Liver (tissue), 9 donors: Measurements from ENCODE around the gene DIDO1. TPM values are rescaled to one million over a fixed set of nuclear protein-coding genes. Genes with fewer than 3 reads are reported as not detected.

Experiments used
- DNase-seq: peaks from one replicate; pipeline ENCODE4 v3.0.0-alpha.2; 2017; ENCODE audit warnings: low spot score
- H3K27ac ChIP-seq, 2 donors: one replicate each; pipeline ENCODE4 v1.7.0; 2013; ENCODE audit warnings: inconsistent platforms in 2 of 2, low read length in 2 of 2, control low read depth in 1 of 2, low read depth in 1 of 2, mild to moderate bottlenecking in 1 of 2
- H3K27me3 ChIP-seq, 4 donors: one replicate each; pipeline versions ENCODE4 v1.6.1 to v1.7.0; 2013; ENCODE audit warnings: low read length in 3 of 4, inconsistent platforms in 1 of 4, mild to moderate bottlenecking in 1 of 4, moderate library complexity in 1 of 4; ENCODE audit not compliant: control insufficient read depth in 4 of 4, insufficient read depth in 4 of 4
- H3K36me3 ChIP-seq, 4 donors: one replicate each; pipeline versions ENCODE4 v1.6.1 to v1.7.0; 2013; ENCODE audit warnings: low read length in 3 of 4, mild to moderate bottlenecking in 3 of 4, low read depth in 1 of 4, moderate library complexity in 1 of 4; ENCODE audit not compliant: control insufficient read depth in 4 of 4, insufficient read depth in 3 of 4
- H3K4me1 ChIP-seq, 4 donors: one replicate each; pipeline versions ENCODE4 v1.6.1 to v1.7.0; 2013; ENCODE audit warnings: low read length in 3 of 4, mild to moderate bottlenecking in 3 of 4, moderate library complexity in 1 of 4; ENCODE audit not compliant: control insufficient read depth in 4 of 4, insufficient read depth in 4 of 4
- H3K4me3 ChIP-seq, 3 donors: one replicate each; pipeline versions ENCODE4 v1.6.1 to v1.7.0; 2013; ENCODE audit warnings: low read length in 3 of 3, control low read depth in 1 of 3, low read depth in 1 of 3, mild to moderate bottlenecking in 1 of 3
- H3K9ac ChIP-seq, 2 donors: one replicate each; pipeline ENCODE4 v1.7.0; 2013; ENCODE audit warnings: low read length in 2 of 2, mild to moderate bottlenecking in 2 of 2, moderate library complexity in 2 of 2, control low read depth in 1 of 2, low read depth in 1 of 2
- H3K9me3 ChIP-seq, 4 donors: one replicate each; pipeline versions ENCODE4 v1.6.1 to v1.7.0; 2013; ENCODE audit warnings: low read length in 3 of 4; ENCODE audit not compliant: control insufficient read depth in 4 of 4
- EGR1 ChIP-seq, 2 donors: IDR thresholded peaks; 2 replicates each; pipeline ENCODE4 v1.6.1; 2016 to 2018; ENCODE audit warnings: antibody characterized with exemption in 2 of 2, low read depth in 2 of 2
- FOXA1 ChIP-seq: IDR thresholded peaks from 2 replicates; pipeline ENCODE4 v1.6.1; 2016; ENCODE audit warnings: antibody characterized with exemption
- FOXA2 ChIP-seq: IDR thresholded peaks from 2 replicates; pipeline ENCODE4 v1.6.1; 2016; ENCODE audit warnings: antibody characterized with exemption
- GABPA ChIP-seq, 2 donors: IDR thresholded peaks in 1 of 2; conservative IDR thresholded peaks in 1 of 2; 2 replicates each; pipeline ENCODE4 v1.6.1; 2016; ENCODE audit warnings: antibody characterized with exemption in 2 of 2, mild to moderate bottlenecking in 1 of 2, moderate library complexity in 1 of 2
- HNF4A ChIP-seq, 2 donors: conservative IDR thresholded peaks; 2 replicates each; pipeline ENCODE4 v1.6.1; 2016; ENCODE audit warnings: antibody characterized with exemption in 2 of 2, mild to moderate bottlenecking in 2 of 2
- HNF4G ChIP-seq: IDR thresholded peaks from 2 replicates; pipeline ENCODE4 v1.6.1; 2016; ENCODE audit warnings: antibody characterized with exemption
- JUND ChIP-seq, 2 donors: IDR thresholded peaks; 2 replicates each; pipeline ENCODE4 v1.6.1; 2016; ENCODE audit warnings: antibody characterized with exemption in 2 of 2
- MAX ChIP-seq: IDR thresholded peaks from 2 replicates; pipeline ENCODE4 v1.6.1; 2016; ENCODE audit warnings: antibody characterized with exemption
- NR2F2 ChIP-seq: IDR thresholded peaks from 2 replicates; pipeline ENCODE4 v1.6.1; 2016; ENCODE audit warnings: antibody characterized with exemption
- RAD21 ChIP-seq, 2 donors: IDR thresholded peaks; 2 replicates each; pipeline ENCODE4 v1.6.1; 2016; ENCODE audit warnings: antibody characterized with exemption in 2 of 2, mild to moderate bottlenecking in 2 of 2
- REST ChIP-seq: IDR thresholded peaks from 2 replicates; pipeline ENCODE4 v1.6.1; 2016; ENCODE audit warnings: antibody characterized with exemption, mild to moderate bottlenecking
- RXRA ChIP-seq, 2 donors: IDR thresholded peaks; 2 replicates each; pipeline ENCODE4 v1.6.1; 2017 to 2018; ENCODE audit warnings: antibody characterized with exemption in 2 of 2, mild to moderate bottlenecking in 1 of 2
- SP1 ChIP-seq: IDR thresholded peaks from 2 replicates; pipeline ENCODE4 v1.6.1; 2018; ENCODE audit warnings: antibody characterized with exemption, mild to moderate bottlenecking
- TAF1 ChIP-seq: conservative IDR thresholded peaks from 2 replicates; pipeline ENCODE4 v1.6.1; 2016; ENCODE audit warnings: antibody characterized with exemption, mild to moderate bottlenecking
- YY1 ChIP-seq: IDR thresholded peaks from 2 replicates; pipeline ENCODE4 v1.6.1; 2016; ENCODE audit warnings: antibody characterized with exemption, mild to moderate bottlenecking
- WGBS: extraction: QIAGEN DNeasy Blood & Tissue Kit; methylation state at CpG from one replicate; pipeline ENCODE4 v1.1.7; 2013; 5-methylcytosine and 5-hydroxymethylcytosine counted together
- polyA plus RNA-seq, 2 donors: library from polyadenylated mRNA; stranded (reverse) in 1 of 2; unstranded in 1 of 2; fragments of 200-250 nt in 1 of 2; fragments of >200 nt in 1 of 2; fragmentation: Nextera tagmentation in 1 of 2; extraction: Ambion mirVana in 1 of 2; gene quantifications; one replicate each; pipeline versions ENCODE4 v1.2.1 to v1.2.3, GENCODE V29; 2013 to 2015
- total RNA-seq, 2 donors: library from RNA; depleted of rRNA; stranded (reverse); fragments of >200 nt; gene quantifications; one replicate each; pipeline ENCODE4 v1.2.3, GENCODE V29; 2014
- TF ChIP-seq, protein P1 (sequence below): IDR thresholded peaks from 2 replicates; pipeline ENCODE4 v1.6.1; 2016; ENCODE audit warnings: antibody characterized with exemption
- TF ChIP-seq, protein P2 (sequence below): IDR thresholded peaks from 2 replicates; pipeline ENCODE4 v1.6.1; 2016; ENCODE audit warnings: antibody characterized with exemption
- TF ChIP-seq, protein P3 (sequence below): fragments of 150-350 bp; IDR thresholded peaks from 2 replicates; pipeline ENCODE4 v1.5.1; 2017; ENCODE audit warnings: improper control_type of control experiment, low read depth, low read length; ENCODE audit not compliant: missing input control
- donor health status: healthy.
- donor health status: healthy.
- donor health status: healthy.
- donor health status: healthy.
- donor health status: healthy.

Gene DIDO1
- total and polyA plus RNA-seq, 4 donors: 10.1 to 43.1 (median 17.4) TPM

- H3K27ac ChIP-seq: no peak overlapping the region
- DNase-seq: no peak
- peaks cover 10 to 55% (median 46%) of the 10 kb centered on the region in 4 donors for H3K4me1 ChIP-seq
- peaks cover 5 to 30% (median 20%) of the 10 kb centered on the region in 4 donors for H3K36me3 ChIP-seq
- H3K9ac ChIP-seq: no peak overlapping the region
- H3K4me3 ChIP-seq: no peak overlapping the region
- 61% methylated on average over 8 of the region's 8 CpGs for WGBS
- H3K27me3 ChIP-seq: no peaks in the 10 kb centered on the region
- TF ChIP-seq RAD21 (IDR thresholded peaks at IDR 0.05): no peak
- TF ChIP-seq RXRA (IDR thresholded peaks at IDR 0.05): no peak
- TF ChIP-seq JUND (IDR thresholded peaks at IDR 0.05): no peak
- TF ChIP-seq HNF4A (conservative IDR thresholded peaks at IDR 0.05): no peak
- TF ChIP-seq YY1: no peak
- TF ChIP-seq SP1: no peak
- TF ChIP-seq EGR1 (IDR thresholded peaks at IDR 0.05; ENCODE audit: low read depth in 2 of 2): no peak
- no peaks in the 10 kb centered on the region for H3K9me3 ChIP-seq
These were observed 11.3 kb downstream of the DIDO1 start for GRCh38 chr20:62914970-62915457.

GRCh38 chr20:62914436-62914835 is 11.9 kb downstream of the DIDO1 start:
- H3K4me3 ChIP-seq: no peak overlapping the region
- 91% methylated on average over 9 of the region's 9 CpGs for WGBS
- no peaks in the 10 kb centered on the region for H3K27me3 ChIP-seq
- no peaks in the 10 kb centered on the region for H3K9me3 ChIP-seq
- H3K4me1 ChIP-seq: peaks cover 5 to 52% (median 41%) of the 10 kb centered on the region in 4 donors
- peaks cover 6 to 34% (median 25%) of the 10 kb centered on the region in 4 donors for H3K36me3 ChIP-seq
- DNase-seq: no peak
- no peak overlapping the region for H3K27ac ChIP-seq
- TF ChIP-seq, protein P1, sequence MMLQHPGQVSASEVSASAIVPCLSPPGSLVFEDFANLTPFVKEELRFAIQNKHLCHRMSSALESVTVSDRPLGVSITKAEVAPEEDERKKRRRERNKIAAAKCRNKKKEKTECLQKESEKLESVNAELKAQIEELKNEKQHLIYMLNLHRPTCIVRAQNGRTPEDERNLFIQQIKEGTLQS: no peak
- TF ChIP-seq SP1 (no peak), RXRA (IDR thresholded peaks at IDR 0.05) (no peak), JUND (IDR thresholded peaks at IDR 0.05) (no peak), NR2F2 (no peak), HNF4A (conservative IDR thresholded peaks at IDR 0.05) (no peak), FOXA1 (no peak), EGR1 (IDR thresholded peaks at IDR 0.05; ENCODE audit: low read depth in 2 of 2) (no peak), GABPA (IDR thresholded peaks at IDR 0.05 in 1 of 2, conservative IDR thresholded peaks at IDR 0.05 in 1 of 2) (no peak), MAX (no peak), YY1 (no peak), FOXA2 (no peak), TAF1 (no peak), REST (no peak), HNF4G (no peak), RAD21 (IDR thresholded peaks at IDR 0.05) (no peak)
- TF ChIP-seq, protein P2, sequence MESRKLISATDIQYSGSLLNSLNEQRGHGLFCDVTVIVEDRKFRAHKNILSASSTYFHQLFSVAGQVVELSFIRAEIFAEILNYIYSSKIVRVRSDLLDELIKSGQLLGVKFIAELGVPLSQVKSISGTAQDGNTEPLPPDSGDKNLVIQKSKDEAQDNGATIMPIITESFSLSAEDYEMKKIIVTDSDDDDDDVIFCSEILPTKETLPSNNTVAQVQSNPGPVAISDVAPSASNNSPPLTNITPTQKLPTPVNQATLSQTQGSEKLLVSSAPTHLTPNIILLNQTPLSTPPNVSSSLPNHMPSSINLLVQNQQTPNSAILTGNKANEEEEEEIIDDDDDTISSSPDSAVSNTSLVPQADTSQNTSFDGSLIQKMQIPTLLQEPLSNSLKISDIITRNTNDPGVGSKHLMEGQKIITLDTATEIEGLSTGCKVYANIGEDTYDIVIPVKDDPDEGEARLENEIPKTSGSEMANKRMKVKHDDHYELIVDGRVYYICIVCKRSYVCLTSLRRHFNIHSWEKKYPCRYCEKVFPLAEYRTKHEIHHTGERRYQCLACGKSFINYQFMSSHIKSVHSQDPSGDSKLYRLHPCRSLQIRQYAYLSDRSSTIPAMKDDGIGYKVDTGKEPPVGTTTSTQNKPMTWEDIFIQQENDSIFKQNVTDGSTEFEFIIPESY: no peak
- TF ChIP-seq, protein P3, sequence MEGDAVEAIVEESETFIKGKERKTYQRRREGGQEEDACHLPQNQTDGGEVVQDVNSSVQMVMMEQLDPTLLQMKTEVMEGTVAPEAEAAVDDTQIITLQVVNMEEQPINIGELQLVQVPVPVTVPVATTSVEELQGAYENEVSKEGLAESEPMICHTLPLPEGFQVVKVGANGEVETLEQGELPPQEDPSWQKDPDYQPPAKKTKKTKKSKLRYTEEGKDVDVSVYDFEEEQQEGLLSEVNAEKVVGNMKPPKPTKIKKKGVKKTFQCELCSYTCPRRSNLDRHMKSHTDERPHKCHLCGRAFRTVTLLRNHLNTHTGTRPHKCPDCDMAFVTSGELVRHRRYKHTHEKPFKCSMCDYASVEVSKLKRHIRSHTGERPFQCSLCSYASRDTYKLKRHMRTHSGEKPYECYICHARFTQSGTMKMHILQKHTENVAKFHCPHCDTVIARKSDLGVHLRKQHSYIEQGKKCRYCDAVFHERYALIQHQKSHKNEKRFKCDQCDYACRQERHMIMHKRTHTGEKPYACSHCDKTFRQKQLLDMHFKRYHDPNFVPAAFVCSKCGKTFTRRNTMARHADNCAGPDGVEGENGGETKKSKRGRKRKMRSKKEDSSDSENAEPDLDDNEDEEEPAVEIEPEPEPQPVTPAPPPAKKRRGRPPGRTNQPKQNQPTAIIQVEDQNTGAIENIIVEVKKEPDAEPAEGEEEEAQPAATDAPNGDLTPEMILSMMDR: no peak
- H3K9ac ChIP-seq: no peak overlapping the region
